Measurements from ENCODE around the gene OR1A1. TPM values are rescaled to one million over a fixed set of nuclear protein-coding genes. Genes with fewer than 3 reads are reported as not detected.
"Not testable (repeated sequence)": the region's sequence is repeated elsewhere in the genome, so short reads cannot be mapped to it uniquely, and the experiment has no call there.

OR1A1 gene
- total and polyA plus RNA-seq, 2 experiments from 2014 or later, result not detected

DNA sequence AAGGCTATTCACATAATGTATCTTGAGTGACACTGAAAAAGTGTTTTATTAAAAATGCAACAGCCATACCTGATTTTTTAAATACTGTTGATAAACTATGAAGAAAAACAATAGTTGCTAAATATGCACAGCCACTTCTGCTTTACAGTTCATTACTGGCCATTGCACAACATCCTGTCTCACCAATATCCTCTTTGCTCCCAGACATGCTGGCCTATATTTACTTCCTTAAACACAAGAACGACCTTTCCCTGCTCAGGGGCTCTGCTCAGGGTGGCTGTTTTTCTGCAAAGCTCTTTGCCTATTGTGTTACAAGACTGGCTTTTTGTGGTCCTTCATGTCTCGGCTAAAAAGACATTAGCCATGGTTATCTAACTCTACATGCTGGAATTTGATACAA, 31.2 kb downstream of the OR1A1 start:
- H3K4me3 ChIP-seq; H3K4me2 ChIP-seq (ENCODE audit: unreplicated experiment); H3K36me3 ChIP-seq (ENCODE audit: low read depth); H3F3A ChIP-seq (ENCODE audit: insufficient read depth); H3K9ac ChIP-seq; H3K79me2 ChIP-seq (ENCODE audit: insufficient read depth); H2AFZ ChIP-seq; H4K20me1 ChIP-seq (ENCODE audit: insufficient read depth); H3K27ac ChIP-seq; DNase-seq; in situ Hi-C loops (cut with MboI); H3K27me3 ChIP-seq (replicated peaks; ENCODE audit: insufficient read depth); H3K4me1 ChIP-seq (ENCODE audit: insufficient read depth); H3K9me3 ChIP-seq (ENCODE audit: low read depth); H3K9me2 ChIP-seq (ENCODE audit: insufficient read depth): not testable (repeated sequence)
- 0% methylated on average over 2 of the region's 2 CpGs for WGBS, 2 experiments (ENCODE audit: low coverage in 1 of 2, low lambda C conversion rate in 2 of 2, missing lambda C conversion rate in 2 of 2)

DNA sequence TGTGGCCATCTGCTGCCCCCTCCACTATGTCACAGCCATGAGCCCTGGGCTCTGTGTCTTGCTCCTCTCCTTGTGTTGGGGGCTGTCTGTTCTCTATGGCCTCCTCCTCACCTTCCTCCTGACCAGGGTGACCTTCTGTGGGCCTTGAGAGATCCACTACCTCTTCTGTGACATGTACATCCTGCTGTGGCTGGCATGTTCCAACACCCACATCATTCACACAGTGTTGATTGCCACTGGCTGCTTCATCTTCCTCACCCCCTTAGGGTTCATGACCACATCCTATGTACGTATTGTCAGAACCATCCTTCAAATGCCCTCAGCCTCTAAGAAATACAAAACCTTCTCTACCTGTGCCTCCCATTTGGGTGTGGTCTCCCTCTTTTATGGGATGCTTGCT, 33.6 kb downstream of the OR1A1 start:
- H3K9ac ChIP-seq; H3K9me2 ChIP-seq (ENCODE audit: insufficient read depth); H3K36me3 ChIP-seq (ENCODE audit: low read depth); in situ Hi-C loops (cut with MboI); H3F3A ChIP-seq (ENCODE audit: insufficient read depth); DNase-seq; H2AFZ ChIP-seq; H3K79me2 ChIP-seq (ENCODE audit: insufficient read depth); H3K4me2 ChIP-seq (ENCODE audit: unreplicated experiment); H3K9me3 ChIP-seq (ENCODE audit: low read depth); H4K20me1 ChIP-seq (ENCODE audit: insufficient read depth); H3K27ac ChIP-seq; H3K27me3 ChIP-seq (replicated peaks; ENCODE audit: insufficient read depth); H3K4me1 ChIP-seq (ENCODE audit: insufficient read depth); H3K4me3 ChIP-seq: not testable (repeated sequence)
- 32 to 43% methylated on average over 1 of the region's 1 CpG for WGBS, 2 experiments (ENCODE audit: low coverage in 1 of 2, low lambda C conversion rate in 2 of 2, missing lambda C conversion rate in 2 of 2)

DNA sequence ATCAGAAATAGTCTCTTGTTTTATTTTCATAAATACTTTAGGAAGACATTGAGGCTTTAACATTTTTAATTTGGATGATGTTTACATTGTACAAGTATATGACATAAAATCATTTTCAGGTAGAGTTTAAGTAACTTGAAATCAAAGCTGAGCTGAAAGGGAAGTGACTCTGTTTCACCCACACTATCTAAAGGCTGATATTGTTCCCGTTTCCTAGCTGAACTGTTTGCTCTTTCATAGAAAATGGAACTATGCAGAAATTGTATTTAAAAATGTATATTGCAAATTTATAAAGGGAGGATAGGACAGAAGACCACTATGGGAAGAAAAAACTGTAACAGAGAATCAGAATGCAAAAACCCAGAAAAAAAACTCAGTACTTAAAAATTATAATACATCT, 37.4 kb downstream of the OR1A1 start:
- in situ Hi-C loops (cut with MboI); H3K36me3 ChIP-seq (ENCODE audit: low read depth); H3K27me3 ChIP-seq (replicated peaks; ENCODE audit: insufficient read depth); H3K4me1 ChIP-seq (ENCODE audit: insufficient read depth); DNase-seq; H4K20me1 ChIP-seq (ENCODE audit: insufficient read depth); H3K27ac ChIP-seq; H3F3A ChIP-seq (ENCODE audit: insufficient read depth); H3K9me2 ChIP-seq (ENCODE audit: insufficient read depth); H3K9ac ChIP-seq; H2AFZ ChIP-seq; H3K4me3 ChIP-seq; H3K4me2 ChIP-seq (ENCODE audit: unreplicated experiment); H3K9me3 ChIP-seq (ENCODE audit: low read depth); H3K79me2 ChIP-seq (ENCODE audit: insufficient read depth): not testable (repeated sequence)
- WGBS, 2 experiments (ENCODE audit: low coverage in 1 of 2, low lambda C conversion rate in 2 of 2, missing lambda C conversion rate in 2 of 2), result 0 to 10% methylated on average over 1 of the region's 1 CpG

DNA sequence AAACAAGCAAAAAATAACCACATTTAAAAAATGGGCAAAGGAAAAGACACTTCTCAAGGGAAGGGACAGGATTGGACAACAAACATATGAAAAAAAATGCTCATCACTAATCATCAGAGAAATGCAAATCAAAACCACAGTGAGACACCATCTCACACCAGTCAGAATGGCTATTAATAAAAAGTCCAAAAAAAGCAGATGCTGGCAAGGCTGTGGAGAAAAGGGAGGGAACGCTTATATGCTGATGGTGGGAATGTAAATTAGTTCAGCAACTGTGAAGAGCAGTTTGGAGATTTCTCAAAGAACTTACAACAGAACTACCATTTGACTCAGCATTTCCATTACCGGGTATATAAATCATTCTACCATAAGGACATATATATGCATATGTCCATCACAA, 41.5 kb downstream of the OR1A1 start:
- H3K27ac ChIP-seq; H3K9me2 ChIP-seq (ENCODE audit: insufficient read depth); in situ Hi-C loops (cut with MboI); H3K79me2 ChIP-seq (ENCODE audit: insufficient read depth); H3K4me1 ChIP-seq (ENCODE audit: insufficient read depth); H3K27me3 ChIP-seq (replicated peaks; ENCODE audit: insufficient read depth); H3K4me2 ChIP-seq (ENCODE audit: unreplicated experiment); H3K9ac ChIP-seq; DNase-seq; H3K36me3 ChIP-seq (ENCODE audit: low read depth); H3F3A ChIP-seq (ENCODE audit: insufficient read depth); H2AFZ ChIP-seq; H4K20me1 ChIP-seq (ENCODE audit: insufficient read depth); H3K4me3 ChIP-seq; H3K9me3 ChIP-seq (ENCODE audit: low read depth): not testable (repeated sequence)
- 6 to 43% methylated on average over 1 of the region's 2 CpGs for WGBS, 2 experiments (ENCODE audit: low coverage in 1 of 2, low lambda C conversion rate in 2 of 2, missing lambda C conversion rate in 2 of 2)

DNA sequence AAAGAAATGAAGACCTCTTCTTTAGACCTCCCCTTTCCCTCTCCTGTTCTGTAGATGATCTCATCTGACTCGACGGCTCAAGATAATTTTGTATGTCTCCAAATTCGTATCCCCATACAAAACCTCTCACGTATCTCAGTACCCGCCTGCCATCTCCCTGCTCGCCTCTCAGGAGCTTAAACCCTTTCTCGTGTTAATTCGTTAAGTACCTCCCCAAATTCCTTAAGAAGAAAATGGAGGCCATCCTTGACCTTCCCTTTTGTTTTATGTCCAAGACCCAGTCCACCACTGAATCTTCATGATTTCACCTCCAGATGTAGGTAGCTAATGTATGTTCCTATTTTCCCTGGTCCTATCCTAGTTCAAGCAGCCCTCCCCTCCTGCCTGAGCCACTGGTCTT, 49.1 kb downstream of the OR1A1 start:
- no peak overlapping the region for H2AFZ ChIP-seq
- H3F3A ChIP-seq (ENCODE audit: insufficient read depth), result no peaks in the 10 kb centered on the region
- H3K27me3 ChIP-seq (replicated peaks; ENCODE audit: insufficient read depth), result no peaks in the 10 kb centered on the region
- H4K20me1 ChIP-seq (ENCODE audit: insufficient read depth), result no peaks in the 10 kb centered on the region
- no peak for DNase-seq
- H3K79me2 ChIP-seq (ENCODE audit: insufficient read depth), result no peaks in the 10 kb centered on the region
- no peaks in the 10 kb centered on the region for H3K9me2 ChIP-seq (ENCODE audit: insufficient read depth)
- H3K9me3 ChIP-seq (ENCODE audit: low read depth), result no peaks in the 10 kb centered on the region
- TF ChIP-seq EZH2 (IDR thresholded peaks at IDR 0.05; ENCODE audit: insufficient read depth, poor library complexity, severe bottlenecking), result no peak
- TF ChIP-seq EZH2phosphoT487 (IDR thresholded peaks at IDR 0.05; ENCODE audit: insufficient read depth, low read depth), result no peak
- no peak overlapping the region for H3K4me3 ChIP-seq
- H3K9ac ChIP-seq, result no peak overlapping the region
- in situ Hi-C loops (cut with MboI), result no loop called here
- no peak overlapping the region for H3K4me2 ChIP-seq (ENCODE audit: unreplicated experiment)
- no peak overlapping the region for H3K27ac ChIP-seq
- WGBS, 2 experiments (ENCODE audit: low coverage in 1 of 2, low lambda C conversion rate in 2 of 2, missing lambda C conversion rate in 2 of 2), result 29 to 41% methylated on average over 8 of the region's 8 CpGs
- no peaks in the 10 kb centered on the region for H3K36me3 ChIP-seq (ENCODE audit: low read depth)
- no peaks in the 10 kb centered on the region for H3K4me1 ChIP-seq (ENCODE audit: insufficient read depth)

Data from GM23248 (cell line).